Measurements from ENCODE around the gene TRIM40. TPM values are rescaled to one million over a fixed set of nuclear protein-coding genes. Genes with fewer than 3 reads are reported as not detected.

TRIM40 gene
- total RNA-seq, 1 experiment from 2014 or later: not detected

DNA sequence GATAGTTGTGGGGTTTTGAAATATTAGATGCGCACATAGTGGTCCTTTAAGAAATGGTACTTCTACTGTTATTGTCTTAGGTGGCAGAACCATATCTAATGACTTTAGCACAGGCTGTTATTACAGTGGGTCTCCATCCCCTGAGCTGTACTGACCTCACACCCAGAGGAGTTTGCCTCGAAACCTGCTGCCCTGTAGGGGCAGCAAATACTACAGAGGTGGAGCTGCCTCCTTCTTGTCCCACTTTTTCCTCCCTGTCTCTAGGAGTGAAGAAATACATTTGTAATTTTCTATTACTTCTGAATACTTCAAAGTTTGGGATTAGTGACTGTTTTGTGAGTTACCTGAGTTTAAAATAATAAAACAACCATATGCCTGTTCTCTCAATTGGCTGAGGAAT lies 31.3 kb upstream of the TRIM40 start:
- RAD21 ChIA-PET (ENCODE audit: low non-redundant PET in 1 of 2, low total read pairs in 2 of 2, uncharacterized antibody in 2 of 2, unreplicated experiment in 2 of 2): no interaction called here
- no peak overlapping the region for H3K4me2 ChIP-seq (ENCODE audit: low read length)
- H3K9ac ChIP-seq (ENCODE audit: low read length): no peak overlapping the region
- DNase-seq (ENCODE audit: low read depth, low spot score) (no peak), ATAC-seq (no peak)
- TF ChIP-seq CEBPB (IDR thresholded peaks at IDR 0.05; ENCODE audit: low read depth) (no peak), RAD21 (IDR thresholded peaks at IDR 0.05; ENCODE audit: low read depth) (0 out of 2 replicates have a peak, but pooled peaks have one; percentile 8)
- TF ChIP-seq, protein P1, sequence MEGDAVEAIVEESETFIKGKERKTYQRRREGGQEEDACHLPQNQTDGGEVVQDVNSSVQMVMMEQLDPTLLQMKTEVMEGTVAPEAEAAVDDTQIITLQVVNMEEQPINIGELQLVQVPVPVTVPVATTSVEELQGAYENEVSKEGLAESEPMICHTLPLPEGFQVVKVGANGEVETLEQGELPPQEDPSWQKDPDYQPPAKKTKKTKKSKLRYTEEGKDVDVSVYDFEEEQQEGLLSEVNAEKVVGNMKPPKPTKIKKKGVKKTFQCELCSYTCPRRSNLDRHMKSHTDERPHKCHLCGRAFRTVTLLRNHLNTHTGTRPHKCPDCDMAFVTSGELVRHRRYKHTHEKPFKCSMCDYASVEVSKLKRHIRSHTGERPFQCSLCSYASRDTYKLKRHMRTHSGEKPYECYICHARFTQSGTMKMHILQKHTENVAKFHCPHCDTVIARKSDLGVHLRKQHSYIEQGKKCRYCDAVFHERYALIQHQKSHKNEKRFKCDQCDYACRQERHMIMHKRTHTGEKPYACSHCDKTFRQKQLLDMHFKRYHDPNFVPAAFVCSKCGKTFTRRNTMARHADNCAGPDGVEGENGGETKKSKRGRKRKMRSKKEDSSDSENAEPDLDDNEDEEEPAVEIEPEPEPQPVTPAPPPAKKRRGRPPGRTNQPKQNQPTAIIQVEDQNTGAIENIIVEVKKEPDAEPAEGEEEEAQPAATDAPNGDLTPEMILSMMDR (IDR thresholded peaks at IDR 0.05 in 2 of 3, conservative IDR thresholded peaks at IDR 0.05 in 1 of 3; ENCODE audit: borderline replicate concordance in 1 of 3, insufficient read depth in 1 of 3, low read depth in 2 of 3, low read length in 2 of 3): peak in 2 of 3 experiments; percentile 14 to 26; a peak in 2 of 6 replicates
- H4K20me1 ChIP-seq (ENCODE audit: insufficient read depth): no peaks in the 10 kb centered on the region
- POLR2A ChIA-PET: no interaction called here
- no peaks in the 10 kb centered on the region for H3K79me2 ChIP-seq (ENCODE audit: insufficient read depth, low read length)
- no TSS peak for BruUV-seq (replicated peaks)
- no peaks in the 10 kb centered on the region for H3K9me3 ChIP-seq (ENCODE audit: control insufficient read depth in 1 of 2, insufficient read depth in 1 of 2, low read depth in 1 of 2, low read length in 2 of 2)
- no peaks in the 10 kb centered on the region for H3K36me3 ChIP-seq (ENCODE audit: control insufficient read depth in 1 of 2, insufficient read depth in 2 of 2, low read length in 2 of 2)
- CTCF ChIA-PET: interaction anchor here (1.0 to 6.4 kb wide), 4 partner anchors 20 to 295 kb away, joined by 3 to 105 read pairs (median 6); no protein-coding TSS in a partner anchor
- no peak overlapping the region for H3K27ac ChIP-seq (ENCODE audit: low read depth, low read length)
- no peaks in the 10 kb centered on the region for H3K9me2 ChIP-seq (ENCODE audit: insufficient read depth)
- no peak overlapping the region for H3K4me3 ChIP-seq (replicated peaks in 1 of 2; ENCODE audit: low read depth in 1 of 2, low read length in 2 of 2)
- H3K4me1 ChIP-seq (ENCODE audit: control insufficient read depth in 1 of 2, insufficient read depth in 2 of 2, low read length in 2 of 2): peaks cover 17 to 35% of the 10 kb centered on the region in 2 experiments
- H3K27me3 ChIP-seq (ENCODE audit: insufficient read depth, low read length): no peaks in the 10 kb centered on the region
- no peak overlapping the region for H2AFZ ChIP-seq (ENCODE audit: low read depth, low read length, poor library complexity, severe bottlenecking)
- intact Hi-C loops (cut with micrococcal nuclease): no loop called here

- no peak overlapping the region for H2AFZ ChIP-seq (ENCODE audit: low read depth, low read length, poor library complexity, severe bottlenecking)
- no peak overlapping the region for H3K27ac ChIP-seq (ENCODE audit: low read depth, low read length)
- no peaks in the 10 kb centered on the region for H3K36me3 ChIP-seq (ENCODE audit: control insufficient read depth in 1 of 2, insufficient read depth in 2 of 2, low read length in 2 of 2)
- ATAC-seq (no peak), DNase-seq (ENCODE audit: low read depth, low spot score) (no peak)
- no TSS peak for BruUV-seq (replicated peaks)
- no peaks in the 10 kb centered on the region for H3K9me3 ChIP-seq (ENCODE audit: control insufficient read depth in 1 of 2, insufficient read depth in 1 of 2, low read depth in 1 of 2, low read length in 2 of 2)
- ChIA-PET CTCF (interaction anchor here (0.8 to 1.2 kb wide), 2 partner anchors 9 to 20 kb away, joined by 3 to 5 read pairs; no protein-coding TSS in a partner anchor), RAD21 (ENCODE audit: low non-redundant PET in 1 of 2, low total read pairs in 2 of 2, uncharacterized antibody in 2 of 2, unreplicated experiment in 2 of 2) (no interaction called here), POLR2A (no interaction called here)
- intact Hi-C loops (cut with micrococcal nuclease): no loop called here
- H3K9ac ChIP-seq (ENCODE audit: low read length): no peak overlapping the region
- no peaks in the 10 kb centered on the region for H3K4me1 ChIP-seq (ENCODE audit: control insufficient read depth in 1 of 2, insufficient read depth in 2 of 2, low read length in 2 of 2)
- H3K27me3 ChIP-seq (ENCODE audit: insufficient read depth, low read length): no peaks in the 10 kb centered on the region
- H3K4me2 ChIP-seq (ENCODE audit: low read length): no peak overlapping the region
- H3K9me2 ChIP-seq (ENCODE audit: insufficient read depth): no peaks in the 10 kb centered on the region
- no peak for TF ChIP-seq ZBTB33 (IDR thresholded peaks at IDR 0.05; ENCODE audit: extremely low read depth, insufficient replicate concordance, low read length)
- no peak for TF ChIP-seq ATF3 (IDR thresholded peaks at IDR 0.05)
- TF ChIP-seq SIN3A (IDR thresholded peaks at IDR 0.05; ENCODE audit: low read depth): no peak
- TF ChIP-seq POLR2AphosphoS5 (IDR thresholded peaks at IDR 0.05; ENCODE audit: low read depth, low read length): no peak
- TF ChIP-seq SRF (IDR thresholded peaks at IDR 0.05; ENCODE audit: low read depth): no peak
- no peak for TF ChIP-seq ZFX (IDR thresholded peaks at IDR 0.05)
- TF ChIP-seq EGR1 (IDR thresholded peaks at IDR 0.05; ENCODE audit: low read depth): no peak
- no peaks in the 10 kb centered on the region for H3K79me2 ChIP-seq (ENCODE audit: insufficient read depth, low read length)
- H4K20me1 ChIP-seq (ENCODE audit: insufficient read depth): no peaks in the 10 kb centered on the region
- H3K4me3 ChIP-seq (replicated peaks in 1 of 2; ENCODE audit: low read depth in 1 of 2, low read length in 2 of 2): no peak overlapping the region
These were observed 24.6 kb upstream of the TRIM40 start for GRCh38 chr6:30111266-30111856.

Measured in HCT116 (cell line).